Measurements from ENCODE around the gene NKIRAS1. TPM values are rescaled to one million over a fixed set of nuclear protein-coding genes. Genes with fewer than 3 reads are reported as not detected.
A peak's percentile ranks its signal among the peaks of the same experiment; 100 is the strongest.

Gene NKIRAS1
- polyA plus RNA-seq, 1 experiment, result 5.1 TPM

GRCh38 chr3:23932571-23932970 lies 15.8 kb upstream of the NKIRAS1 start:
- POLR2A ChIA-PET, result no interaction called here
- H3K27me3 ChIP-seq (ENCODE audit: control insufficient read depth, insufficient read depth, low read length), result peaks cover 2% of the 10 kb centered on the region; the same call in 1 of the 2 replicates
- CTCF ChIA-PET, result no interaction called here
- no peaks in the 10 kb centered on the region for H3K36me3 ChIP-seq (ENCODE audit: control insufficient read depth, insufficient read depth, low read length)
- no peak for TF ChIP-seq CTCF (IDR thresholded peaks at IDR 0.05; ENCODE audit: insufficient read depth, low read depth, low read length)
- no peak overlapping the region for H3K4me3 ChIP-seq (ENCODE audit: low read depth, low read length)
- DNase-seq (ENCODE audit: low read depth), result no peak

- Histone ChIP-seq H3K4me3 (ENCODE audit: low read depth, low read length) (no peak overlapping the region), H3K27me3 (ENCODE audit: control insufficient read depth, insufficient read depth, low read length) (peaks cover 2% of the 10 kb centered on the region; the same call in 1 of the 2 replicates), H3K36me3 (ENCODE audit: control insufficient read depth, insufficient read depth, low read length) (no peaks in the 10 kb centered on the region)
- ChIA-PET CTCF (no interaction called here), POLR2A (no interaction called here)
- no peak for TF ChIP-seq CTCF (IDR thresholded peaks at IDR 0.05; ENCODE audit: insufficient read depth, low read depth, low read length)
- no peak for DNase-seq (ENCODE audit: low read depth)
Measured at GRCh38 chr3:23931597-23931996, 14.8 kb upstream of the NKIRAS1 start.

DNA sequence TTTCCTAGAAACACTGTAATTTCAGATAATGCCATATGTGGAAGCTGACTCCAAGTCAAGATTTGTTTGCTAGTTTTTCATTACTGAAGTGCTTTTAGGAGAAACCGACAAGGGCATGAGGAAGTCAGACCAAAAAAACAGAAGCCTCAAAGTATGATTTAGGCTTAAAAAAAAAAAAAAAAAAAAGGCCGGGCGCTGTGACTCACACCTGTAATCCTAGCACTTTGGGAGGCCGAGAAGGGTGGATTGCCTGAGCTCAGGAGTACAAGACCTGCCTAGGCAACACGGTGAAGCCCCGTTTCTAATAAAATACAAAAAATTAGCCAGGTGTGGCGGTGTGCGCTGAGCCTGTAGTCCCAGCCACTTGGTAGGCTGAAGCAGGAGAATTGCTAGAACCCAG lies 11.7 kb upstream of the NKIRAS1 start:
- DNase-seq (ENCODE audit: low read depth), result no peak
- POLR2A ChIA-PET, result no interaction called here
- Histone ChIP-seq H3K4me3 (ENCODE audit: low read depth, low read length) (no peak overlapping the region), H3K36me3 (ENCODE audit: control insufficient read depth, insufficient read depth, low read length) (no peaks in the 10 kb centered on the region), H3K27me3 (ENCODE audit: control insufficient read depth, insufficient read depth, low read length) (no peaks in the 10 kb centered on the region)
- CTCF ChIA-PET, result no interaction called here
- no peak for TF ChIP-seq CTCF (IDR thresholded peaks at IDR 0.05; ENCODE audit: insufficient read depth, low read depth, low read length)

DNA sequence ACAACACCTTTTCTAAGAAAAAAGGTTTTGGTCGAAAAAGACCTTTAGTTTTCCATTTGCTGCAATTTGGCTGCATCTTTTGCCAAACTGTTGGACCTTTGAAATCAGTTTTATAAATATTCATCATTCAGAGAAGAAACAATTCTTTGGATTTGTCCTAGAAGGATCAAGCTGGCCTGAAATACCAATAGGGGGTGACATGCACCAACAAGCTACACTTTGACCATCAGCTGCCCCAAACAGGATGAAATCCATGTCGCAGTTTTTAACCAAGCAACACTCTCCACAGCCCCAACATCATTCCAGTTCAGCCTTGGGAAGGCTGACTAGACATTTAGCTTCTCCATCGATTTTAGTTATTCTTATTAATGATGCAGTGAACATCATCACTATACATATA lies 9.9 kb upstream of the NKIRAS1 start:
- no peak for DNase-seq (ENCODE audit: low read depth)
- ChIA-PET POLR2A (no interaction called here), CTCF (no interaction called here)
- H3K4me3 ChIP-seq (ENCODE audit: low read depth, low read length), result no peak overlapping the region
- no peaks in the 10 kb centered on the region for H3K27me3 ChIP-seq (ENCODE audit: control insufficient read depth, insufficient read depth, low read length)
- no peaks in the 10 kb centered on the region for H3K36me3 ChIP-seq (ENCODE audit: control insufficient read depth, insufficient read depth, low read length)
- TF ChIP-seq CTCF (IDR thresholded peaks at IDR 0.05; ENCODE audit: insufficient read depth, low read depth, low read length), result 0 out of 2 replicates have a peak, but pooled peaks have one; percentile 11

DNA sequence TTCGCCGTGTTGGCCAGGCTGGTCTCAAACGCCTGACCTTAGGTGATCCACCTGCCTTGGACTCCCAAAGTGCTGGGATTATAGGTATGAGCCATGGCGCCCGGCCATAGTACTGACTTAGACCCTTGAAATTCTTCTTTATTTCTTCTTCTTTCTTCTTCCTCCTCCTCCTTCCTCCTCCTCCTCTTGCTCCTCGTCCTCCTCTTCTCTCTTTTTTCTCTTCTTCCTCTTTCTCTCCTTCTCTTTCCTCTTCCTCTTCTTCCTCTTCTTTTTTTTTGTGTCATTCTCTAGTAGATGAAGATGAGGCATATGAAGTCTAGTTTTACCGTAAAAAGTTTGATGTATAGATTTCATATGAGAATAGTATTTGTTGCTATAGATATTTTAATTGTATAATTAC lies 9.5 kb upstream of the NKIRAS1 start:
- DNase-seq (ENCODE audit: low read depth), result no peak
- ChIA-PET CTCF (interaction anchor here (0.7 kb wide), 1 partner anchor 18 kb away, joined by 3 read pairs; no protein-coding TSS in a partner anchor), POLR2A (no interaction called here)
- Histone ChIP-seq H3K36me3 (ENCODE audit: control insufficient read depth, insufficient read depth, low read length) (no peaks in the 10 kb centered on the region), H3K4me3 (ENCODE audit: low read depth, low read length) (no peak overlapping the region), H3K27me3 (ENCODE audit: control insufficient read depth, insufficient read depth, low read length) (no peaks in the 10 kb centered on the region)
- no peak for TF ChIP-seq CTCF (IDR thresholded peaks at IDR 0.05; ENCODE audit: insufficient read depth, low read depth, low read length)
